H1 (cell line): ENCODE data around the gene MED12L.

Source experiments
- ATF3 ChIP-seq: IDR thresholded peaks from 2 replicates; pipeline ENCODE4 v1.6.1; 2011; ENCODE audit warnings: low read depth, mild to moderate bottlenecking, low read length; ENCODE audit not compliant: insufficient read depth
- CHD2 ChIP-seq: IDR thresholded peaks from 2 replicates; pipeline ENCODE4 v1.6.1; 2012; ENCODE audit warnings: low read length, improper control_type of control experiment
- CTCF ChIP-seq, 3 experiments: IDR thresholded peaks; 1 replicate in 2 of 3; 2 replicates in 1 of 3; pipeline versions ENCODE4 v1.5.1 to v1.6.1; 2011; ENCODE audit warnings: low read length in 3 of 3, mild to moderate bottlenecking in 3 of 3, inconsistent platforms in 2 of 3, low read depth in 1 of 3, moderate library complexity in 1 of 3; ENCODE audit not compliant: insufficient read depth in 1 of 3; ENCODE audit errors: control extremely low read depth in 1 of 3
- E2F6 ChIP-seq: IDR thresholded peaks from 2 replicates; pipeline ENCODE4 v1.6.1; 2012; ENCODE audit warnings: inconsistent platforms
- EGR1 ChIP-seq: IDR thresholded peaks from 2 replicates; pipeline ENCODE4 v1.6.1; 2011; ENCODE audit warnings: low read depth, low read length, borderline replicate concordance
- EP300 ChIP-seq, 2 experiments: IDR thresholded peaks; 1 replicate in 1 of 2; 2 replicates in 1 of 2; pipeline ENCODE4 v1.6.1; 2011 to 2012; ENCODE audit warnings: low read depth in 2 of 2, low read length in 2 of 2, mild to moderate bottlenecking in 2 of 2, borderline replicate concordance in 1 of 2, inconsistent platforms in 1 of 2, moderate library complexity in 1 of 2
- EZH2 ChIP-seq: fragments of 200-600 bp; sonication (generic); IDR thresholded peaks from 2 replicates; pipeline ENCODE4 v1.7.1; 2012; ENCODE audit warnings: low read depth, mild to moderate bottlenecking, moderate library complexity, low read length, inconsistent platforms; ENCODE audit not compliant: severe bottlenecking
- SIN3A ChIP-seq, 2 experiments: IDR thresholded peaks in 1 of 2; conservative IDR thresholded peaks in 1 of 2; 2 replicates each; pipeline ENCODE4 v1.6.1; 2011 to 2012; ENCODE audit warnings: low read length in 2 of 2, improper control_type of control experiment in 1 of 2, low read depth in 1 of 2, mild to moderate bottlenecking in 1 of 2
- TAF1 ChIP-seq: IDR thresholded peaks from 2 replicates; pipeline ENCODE4 v1.6.1; 2011; ENCODE audit warnings: mild to moderate bottlenecking, low read depth, low read length
- TCF12 ChIP-seq: IDR thresholded peaks from 2 replicates; pipeline ENCODE4 v1.6.1; 2011; ENCODE audit warnings: low read depth, mild to moderate bottlenecking, low read length

GRCh38 chr3:151075869-151076562 lies 9.4 kb upstream of the MED12L start:
- TF ChIP-seq TAF1 (no peak), EZH2 (no peak), CTCF (IDR thresholded peaks at IDR 0.05; ENCODE audit: control extremely low read depth in 1 of 3, insufficient read depth in 1 of 3, low read depth in 1 of 3, low read length in 3 of 3) (no peak), ATF3 (no peak), EGR1 (no peak), TCF12 (no peak), EP300 (IDR thresholded peaks at IDR 0.05; ENCODE audit: borderline replicate concordance in 1 of 2, low read depth in 2 of 2, low read length in 2 of 2) (no peak), SIN3A (conservative IDR thresholded peaks at IDR 0.05 in 1 of 2, IDR thresholded peaks at IDR 0.05 in 1 of 2; ENCODE audit: low read depth in 1 of 2, low read length in 2 of 2) (no peak), CHD2 (no peak), E2F6 (no peak)
